Measurements from ENCODE around the gene TBX19.
"Not testable (repeated sequence)": the region's sequence is repeated elsewhere in the genome, so short reads cannot be mapped to it uniquely, and the experiment has no call there.

Gene TBX19

GRCh38 chr1:168320149-168320548, 39.5 kb downstream of the TBX19 start:
- no peak for DNase-seq (ENCODE audit: low spot score)

GRCh38 chr1:168320800-168321450, 40.2 kb downstream of the TBX19 start:
- no peak for DNase-seq (ENCODE audit: low spot score)

GRCh38 chr1:168321945-168322344, 41.3 kb downstream of the TBX19 start:
- no peak for DNase-seq (ENCODE audit: low spot score)

DNA sequence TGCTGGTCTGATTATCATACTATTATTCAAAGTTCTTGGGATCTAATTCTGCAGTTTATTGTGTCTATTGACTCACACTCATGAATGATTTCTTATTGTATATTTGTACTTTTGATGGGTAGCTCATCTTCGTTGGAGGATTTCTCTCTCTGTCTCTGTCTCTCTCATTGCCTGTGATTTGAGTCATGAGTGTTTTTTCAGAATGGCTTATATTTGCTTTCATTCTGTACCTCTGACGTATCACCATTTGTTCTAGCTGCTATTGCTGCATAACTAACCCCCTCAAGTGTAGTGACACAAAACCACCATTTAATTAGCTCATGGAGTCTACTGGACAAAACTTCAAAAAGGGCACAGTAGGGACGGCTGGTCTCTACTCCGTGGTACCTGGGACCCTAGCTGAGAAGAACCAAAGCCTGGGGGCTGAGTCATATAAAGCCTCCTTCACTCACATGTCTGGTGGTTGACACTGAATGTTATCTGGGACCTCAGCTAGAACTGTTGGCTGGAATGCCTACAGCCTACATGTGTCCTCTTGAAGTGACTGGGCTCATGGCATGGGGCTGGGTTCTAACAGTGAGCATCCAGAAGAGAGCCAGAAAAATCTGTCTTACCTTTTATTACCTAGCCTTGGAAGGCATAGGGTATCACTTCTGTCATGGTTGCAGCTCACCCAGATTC, 44.2 kb downstream of the TBX19 start:
- DNase-seq (ENCODE audit: low spot score) = no peak

GRCh38 chr1:168328731-168329364, 48.2 kb downstream of the TBX19 start:
- DNase-seq (ENCODE audit: low spot score) = no peak

DNA sequence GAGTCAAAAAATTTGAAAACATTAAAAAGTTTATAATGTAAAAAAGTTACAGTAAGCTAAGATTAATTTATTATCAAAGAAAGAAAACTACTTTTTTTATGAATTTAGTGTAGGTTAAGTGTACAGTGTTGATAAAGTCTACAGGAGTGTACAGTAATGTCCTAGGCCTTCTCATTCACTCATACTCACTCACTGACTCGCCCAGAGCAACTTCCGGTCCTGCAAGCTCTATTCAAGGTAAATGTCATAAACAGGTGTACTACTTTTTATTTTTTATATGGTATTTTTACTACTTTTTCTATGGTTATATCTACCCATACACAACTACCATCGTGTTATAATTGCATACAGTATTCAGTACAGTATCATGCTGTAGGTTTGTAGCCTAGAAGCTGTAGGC, 49.6 kb downstream of the TBX19 start:
- DNase-seq (ENCODE audit: low spot score) = no peak

DNA sequence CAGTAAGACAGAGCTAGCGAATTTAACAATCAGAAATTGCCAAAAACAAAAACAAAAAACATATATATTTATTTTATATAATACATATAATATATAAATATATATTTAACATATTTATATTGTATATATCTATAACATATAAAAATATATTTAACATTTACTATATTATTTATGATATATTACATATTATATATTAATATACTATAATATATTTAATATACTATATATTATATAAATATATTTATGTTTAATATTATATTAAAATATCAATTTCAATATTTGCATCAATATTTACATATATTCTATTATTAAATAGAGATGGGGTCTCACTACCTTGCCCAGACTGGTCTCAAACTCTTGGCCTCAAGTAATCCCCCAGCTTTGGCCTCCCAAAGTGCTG, 50.9 kb downstream of the TBX19 start:
- no peak for DNase-seq (ENCODE audit: low spot score)

DNA sequence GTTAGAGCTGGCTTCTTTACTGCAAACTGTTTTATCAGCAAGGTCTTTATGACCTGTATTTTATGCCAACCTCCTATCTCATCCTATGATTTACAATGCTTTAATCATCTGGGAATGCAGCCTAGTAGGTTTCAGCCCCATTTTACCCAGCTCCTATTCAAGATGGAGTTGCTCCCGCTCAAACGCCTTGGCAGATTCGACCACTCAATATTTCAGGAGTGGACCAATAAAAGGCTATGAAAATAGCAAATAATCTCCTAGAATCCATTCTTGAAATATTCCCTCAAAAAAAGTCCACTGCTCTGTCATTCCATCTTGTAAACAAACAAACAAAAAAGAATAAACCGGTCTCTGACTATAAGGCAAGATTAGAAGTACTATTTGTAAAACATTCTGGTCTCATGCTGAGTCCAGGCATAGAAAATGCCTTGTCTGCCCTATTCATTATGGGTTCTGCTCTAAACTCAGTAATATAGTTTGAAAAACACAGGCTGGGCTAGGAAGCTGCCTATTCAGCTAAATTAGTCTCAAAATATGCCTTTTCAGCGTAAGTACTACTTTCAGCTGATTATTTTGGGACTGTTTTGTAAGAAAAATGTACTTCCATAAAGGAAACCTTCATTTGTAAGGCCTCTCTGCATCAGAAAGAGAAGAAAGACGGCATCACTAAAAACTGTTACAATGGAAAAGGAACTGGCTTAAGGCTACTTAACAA, 53.0 kb downstream of the TBX19 start:
- no peak for DNase-seq (ENCODE audit: low spot score)

DNA sequence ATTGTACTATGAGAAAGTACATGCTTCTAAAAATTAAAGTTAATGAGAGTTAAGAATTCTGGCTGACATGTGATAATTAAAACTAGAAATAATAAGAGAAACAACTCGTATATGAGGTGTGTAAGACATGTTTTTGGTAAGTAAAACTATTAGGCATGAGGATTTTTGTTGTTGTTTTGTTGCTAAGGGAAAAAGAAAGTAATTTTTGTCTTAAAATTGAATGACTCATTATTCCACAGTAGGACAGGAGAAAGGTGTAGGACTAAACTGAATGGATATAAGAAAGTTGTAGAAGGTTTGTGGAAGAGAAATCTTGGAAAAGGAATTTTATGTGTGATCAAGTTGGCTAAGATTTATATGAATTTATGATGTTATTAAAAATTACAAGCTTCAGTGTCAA, 54.8 kb downstream of the TBX19 start:
- DNase-seq (ENCODE audit: low spot score) = no peak

DNA sequence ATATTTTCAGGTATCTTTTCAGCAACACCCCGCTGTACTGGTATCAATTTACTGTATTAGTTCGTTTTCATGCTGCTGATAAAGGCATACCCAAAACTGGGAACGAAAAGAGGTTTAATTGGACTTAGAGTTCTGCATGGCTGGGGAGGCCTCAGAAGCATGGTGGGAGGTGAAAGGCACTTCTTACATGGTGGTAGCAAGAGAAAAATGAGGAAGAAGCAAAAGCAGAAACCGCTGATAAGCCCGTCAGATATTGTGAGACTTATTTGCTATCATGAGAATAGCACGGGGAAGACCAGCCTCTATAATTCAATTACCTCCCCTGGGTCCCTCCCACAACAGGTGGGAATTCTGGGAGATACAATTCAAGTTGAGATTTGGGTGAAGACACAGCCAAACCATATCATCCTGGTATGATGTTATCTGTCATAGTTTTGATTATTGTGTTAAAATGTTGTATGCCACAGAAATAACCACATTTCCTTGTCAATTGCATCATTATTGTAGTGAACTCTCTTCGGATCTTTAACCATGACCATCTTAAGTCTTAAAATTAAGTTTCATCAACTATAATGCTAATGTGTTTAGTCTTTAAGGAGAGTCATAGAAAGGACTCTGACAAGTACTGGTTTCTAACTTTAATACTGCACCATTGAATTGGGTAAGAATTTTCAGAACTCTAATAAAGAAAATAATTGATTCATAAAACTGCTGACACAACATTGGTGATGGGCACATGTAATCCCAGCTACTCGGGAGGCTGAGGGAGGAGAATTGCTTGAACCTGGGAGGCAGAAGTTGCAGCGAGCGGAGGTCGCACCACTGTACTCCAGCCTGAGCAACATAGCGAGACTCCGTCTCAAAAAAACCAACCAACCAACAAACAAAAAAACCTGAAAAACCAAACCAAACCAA, 58.2 kb downstream of the TBX19 start:
- no peak for DNase-seq (ENCODE audit: low spot score)

DNA sequence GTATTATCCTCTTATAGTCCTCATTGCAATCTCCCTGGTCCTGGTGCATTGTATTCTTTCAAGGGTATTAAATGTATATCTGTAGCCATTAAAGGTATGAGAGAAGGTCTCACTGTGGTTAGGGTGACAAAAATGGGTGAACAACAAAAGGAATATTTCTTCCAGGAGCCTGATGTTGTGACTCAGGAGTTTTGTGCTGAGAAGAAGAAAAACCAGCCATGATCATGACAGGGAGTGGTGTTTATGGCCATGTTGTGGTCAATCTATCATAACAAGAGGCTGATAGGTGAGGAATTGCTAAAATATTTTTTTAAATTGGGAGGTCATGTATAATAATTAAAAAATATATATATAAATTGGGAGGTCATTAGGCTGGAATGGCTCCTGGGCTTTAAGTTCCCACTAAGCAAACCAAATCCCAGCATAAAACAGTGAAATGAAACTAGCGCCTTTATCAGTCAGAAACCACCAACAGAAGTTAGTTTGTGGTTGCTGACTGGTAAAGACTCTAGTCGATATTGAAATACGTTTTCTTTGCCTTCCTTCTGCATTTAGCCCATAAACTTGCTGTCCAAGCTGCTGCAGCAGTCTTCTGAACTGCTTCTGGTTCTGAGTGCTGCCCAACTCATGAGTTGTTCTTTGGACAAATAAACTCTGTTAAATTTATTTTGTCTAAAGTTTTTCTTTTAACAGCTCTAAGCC, 60.3 kb downstream of the TBX19 start:
- no peak for DNase-seq (ENCODE audit: low spot score)

DNA sequence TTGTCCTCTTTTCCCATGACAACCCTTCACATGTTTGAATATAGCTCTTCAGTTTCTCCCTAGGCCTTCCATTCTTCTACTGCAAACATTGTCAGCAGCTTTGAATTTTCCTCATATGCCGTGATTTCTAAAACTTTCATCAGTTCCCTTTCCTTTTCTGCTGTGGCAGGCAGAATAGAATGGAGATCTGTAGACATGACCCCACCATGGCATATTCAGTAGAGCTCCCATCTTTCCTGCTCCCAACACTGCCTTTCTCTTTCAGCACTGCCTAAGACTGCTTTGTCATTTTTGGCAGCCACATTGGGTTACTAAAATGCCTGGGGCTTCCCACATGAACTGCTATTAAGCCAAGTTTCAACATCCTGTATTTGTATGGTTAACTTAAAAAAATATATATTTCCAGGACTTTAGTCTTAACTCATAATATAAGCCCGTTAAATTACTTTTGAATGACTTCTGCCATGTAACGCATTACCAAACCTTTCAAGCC, 60.9 kb downstream of the TBX19 start:
- DNase-seq (ENCODE audit: low spot score) = no peak

DNA sequence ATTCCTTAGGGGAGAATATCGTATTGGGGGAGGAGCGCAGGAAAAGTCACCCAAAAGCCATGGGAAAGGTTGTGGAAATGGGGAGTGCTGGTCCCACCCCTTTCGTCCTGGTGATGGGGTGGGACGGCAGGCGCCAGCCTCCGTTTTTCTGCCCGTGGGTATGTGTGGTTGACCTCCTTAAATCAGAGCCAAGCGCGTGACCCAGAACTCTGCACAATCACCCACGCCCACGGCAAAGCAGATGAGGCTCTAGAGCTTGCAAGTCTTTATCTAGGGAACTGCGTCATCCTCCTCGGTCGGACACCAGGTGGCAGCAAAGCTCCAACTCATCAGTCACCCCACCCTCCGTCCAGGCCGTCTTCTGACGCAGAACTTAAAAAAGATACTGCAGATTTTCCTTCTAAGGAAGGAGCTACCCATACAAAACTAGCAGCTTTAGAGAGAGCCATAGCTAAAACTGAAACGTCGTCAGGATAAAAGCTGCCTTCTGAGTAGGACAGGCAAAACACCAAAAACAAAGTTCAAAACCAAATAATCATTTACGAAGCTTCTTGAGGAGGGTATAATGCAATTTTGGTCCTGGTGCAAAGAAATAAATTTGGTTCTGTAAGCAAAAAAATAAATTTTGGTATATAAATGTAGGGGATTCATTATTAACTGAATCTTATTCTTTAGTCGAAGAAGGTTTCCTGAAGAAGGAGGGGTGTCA, 62.0 kb downstream of the TBX19 start:
- no peak for DNase-seq (ENCODE audit: low spot score)

GRCh38 chr1:168343566-168343965, 62.9 kb downstream of the TBX19 start:
- no peak for DNase-seq (ENCODE audit: low spot score)

- DNase-seq (ENCODE audit: low spot score) = no peak
These were observed 63.8 kb downstream of the TBX19 start for GRCh38 chr1:168344517-168344916.

DNA sequence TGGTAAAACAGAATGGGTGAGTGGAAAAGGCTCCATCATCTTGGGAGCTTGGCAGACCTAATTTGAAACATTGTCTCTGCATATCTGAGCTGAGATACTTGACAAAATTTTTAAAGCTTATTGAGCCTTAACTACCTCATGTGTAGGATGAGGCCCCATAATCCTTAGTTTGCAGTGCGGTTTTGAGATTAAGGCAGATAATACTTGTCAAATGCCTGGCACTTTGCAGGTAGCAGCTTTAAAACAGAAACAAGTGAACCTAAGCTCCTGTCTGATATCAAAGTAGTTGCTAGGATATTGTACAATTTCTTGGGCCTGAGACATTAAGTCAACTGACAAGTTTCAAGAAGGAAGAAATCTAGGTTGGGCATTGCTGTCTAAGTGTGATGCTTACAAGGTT, 65.3 kb downstream of the TBX19 start:
- DNase-seq (ENCODE audit: low spot score) = no peak

DNA sequence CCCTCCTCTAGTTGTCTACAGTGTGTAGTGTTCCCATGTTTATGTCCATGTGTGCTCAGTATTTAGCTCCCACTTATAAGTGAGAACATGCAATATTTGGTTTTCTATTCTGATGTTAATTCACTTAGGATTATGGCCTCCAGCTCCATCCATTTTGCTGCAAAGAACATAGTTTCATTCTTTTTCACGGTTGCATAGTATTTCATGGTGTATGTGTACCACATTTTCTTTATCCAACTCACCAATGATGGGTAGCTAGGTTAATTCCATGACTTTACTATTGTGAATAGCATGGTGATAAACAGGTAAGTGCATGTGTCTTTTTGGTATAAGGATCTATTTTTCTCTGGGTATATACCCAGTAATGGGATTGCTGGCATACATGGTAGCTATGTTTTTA, 67.0 kb downstream of the TBX19 start:
- no peak for DNase-seq (ENCODE audit: low spot score)

- no peak for DNase-seq (ENCODE audit: low spot score)
These were observed 67.6 kb downstream of the TBX19 start for GRCh38 chr1:168348146-168348709.

DNA sequence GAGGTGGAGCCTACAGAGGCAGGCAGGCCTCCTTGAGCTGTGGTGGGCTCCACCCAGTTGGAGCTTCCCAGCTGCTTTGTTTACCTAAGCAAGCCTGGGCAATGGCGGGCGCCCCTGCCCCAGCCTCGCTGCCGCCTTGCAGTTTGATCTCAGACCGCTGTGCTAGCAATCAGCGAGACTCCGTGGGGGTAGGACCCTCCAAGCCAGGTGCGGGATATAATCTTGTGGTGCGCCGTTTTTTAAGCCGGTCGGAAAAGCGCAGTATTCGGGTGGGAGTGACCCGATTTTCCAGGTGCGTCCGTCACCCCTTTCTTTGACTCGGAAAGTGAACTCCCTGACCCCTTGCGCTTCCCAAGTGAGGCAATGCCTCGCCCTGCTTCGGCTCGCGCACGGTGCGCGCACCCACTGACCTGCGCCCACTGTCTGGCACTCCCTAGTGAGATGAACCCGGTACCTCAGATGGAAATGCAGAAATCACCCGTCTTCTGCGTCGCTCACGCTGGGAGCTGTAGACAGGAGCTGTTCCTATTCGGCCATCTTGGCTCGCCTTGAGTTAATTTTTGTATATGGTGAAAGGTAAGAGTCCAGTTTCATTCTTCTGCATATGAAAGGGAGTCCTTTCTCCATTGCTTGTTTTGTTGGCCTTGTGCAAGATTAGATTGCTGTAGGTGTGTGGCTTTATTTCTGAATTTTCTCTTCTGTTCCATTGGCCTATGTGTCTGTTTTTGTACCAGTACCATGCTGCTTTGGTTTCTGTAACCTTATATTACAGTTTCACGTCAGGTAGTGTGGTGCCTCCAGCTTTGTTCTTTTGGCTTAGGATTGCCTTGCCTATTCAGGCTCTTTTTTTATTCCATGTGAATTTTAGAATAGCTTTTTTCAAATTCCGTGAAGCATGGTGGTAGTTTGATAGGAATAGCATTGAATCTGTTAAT, 73.9 kb downstream of the TBX19 start:
- DNase-seq (ENCODE audit: low spot score) = not testable (repeated sequence)

Measured in HuH-7.5 (cell line).